GM12878 (cell line): ENCODE measurements around the gene IGF2BP2. TPM values are rescaled to one million over a fixed set of nuclear protein-coding genes. Genes with fewer than 3 reads are reported as not detected.

Source experiments
- ATAC-seq: fragments of 200-7000 bp; cut with Tn5 transposase; 3 replicates; pipeline ENCODE4 v1.9.1; 2020; ENCODE audit warnings: mild to moderate bottlenecking, moderate library complexity
- BruUV-seq: library from RNA; stranded (reverse); fragments of 400-500 nt; replicated peaks from 2 replicates; lab custom pipeline; 2021; lab: Mats Ljungman, UMichigan
- CTCF ChIA-PET: fragments of 300-600 bp; sonication (Branson Sonifier 250); formaldehyde crosslinking; extraction: SDS; loops from one replicate; lab custom pipeline; 2021; ENCODE audit warnings: inconsistent platforms; lab: Yijun Ruan, JAX
- POLR2A ChIA-PET: fragments of 350-600 bp; formaldehyde crosslinking; extraction: SDS; loops from one replicate; lab custom pipeline; 2021; ENCODE audit warnings: inconsistent platforms; lab: Charles Lee
- RAD21 ChIA-PET: fragments of 300-600 bp; sonication (Branson Sonifier 250); formaldehyde crosslinking; loops from one replicate; lab custom pipeline; 2023; ENCODE audit warnings: antibody characterized with exemption; ENCODE audit not compliant: unreplicated experiment; lab: Charles Lee
- SMC1A ChIA-PET: fragments of 300-600 bp; sonication (Branson Sonifier 250); formaldehyde crosslinking; loops from one replicate; lab custom pipeline; 2023; ENCODE audit not compliant: unreplicated experiment, uncharacterized antibody; lab: Charles Lee
- DNase-seq: peaks from one replicate; pipeline ENCODE4 v3.0.0-alpha.2; 2011; ENCODE audit warnings: low read depth, low spot score
- FAIRE-seq: peaks from 3 replicates; lab custom pipeline; 2011; peaks lifted over from hg19 to GRCh38; lab: Jason Lieb, UNC
- H2AFZ ChIP-seq: 2 replicates; pipeline ENCODE4 v1.6.0; 2011; ENCODE audit warnings: low read depth, low read length, control low read depth; ENCODE audit not compliant: control insufficient read depth
- H3K27ac ChIP-seq: 2 replicates; pipeline ENCODE4 v1.5.1; 2011; ENCODE audit warnings: control low read depth; ENCODE audit not compliant: control insufficient read depth, insufficient read depth
- H3K27me3 ChIP-seq, 2 experiments: replicated peaks in 1 of 2; 2 replicates each; pipeline versions ENCODE4 v1.6.0 to v1.6.1; 2011; ENCODE audit warnings: low read length in 1 of 2; ENCODE audit not compliant: control insufficient read depth in 2 of 2, insufficient read depth in 2 of 2
- H3K36me3 ChIP-seq, 2 experiments: 2 replicates each; pipeline ENCODE4 v1.5.1; 2011; ENCODE audit warnings: low read length in 1 of 2; ENCODE audit not compliant: control insufficient read depth in 2 of 2, insufficient read depth in 2 of 2
- H3K4me1 ChIP-seq: 2 replicates; pipeline ENCODE4 v1.6.1; 2011; ENCODE audit warnings: mild to moderate bottlenecking, low read length, moderate library complexity, mixed read lengths; ENCODE audit not compliant: control insufficient read depth, insufficient read depth
- H3K4me2 ChIP-seq: 2 replicates; pipeline ENCODE4 v1.6.0; 2011; ENCODE audit warnings: control low read depth; ENCODE audit not compliant: control insufficient read depth, insufficient read depth
- H3K4me3 ChIP-seq: fragments of 200-600 bp; sonication (generic); 2 replicates; pipeline ENCODE4 v1.5.1; 2016
- H3K79me2 ChIP-seq: 2 replicates; pipeline ENCODE4 v1.6.0; 2011; ENCODE audit warnings: low read length; ENCODE audit not compliant: control insufficient read depth, insufficient read depth
- H3K9ac ChIP-seq: 2 replicates; pipeline ENCODE4 v1.8.0; 2011; ENCODE audit warnings: low read length, control low read depth, mixed read lengths; ENCODE audit not compliant: control insufficient read depth, insufficient read depth
- H3K9me3 ChIP-seq: replicated peaks from 3 replicates; pipeline ENCODE4 v1.5.1; 2011; ENCODE audit warnings: mild to moderate bottlenecking, low read length; ENCODE audit not compliant: control insufficient read depth, insufficient read depth
- H4K20me1 ChIP-seq: 2 replicates; pipeline ENCODE4 v1.6.0; 2011; ENCODE audit not compliant: control insufficient read depth, insufficient read depth
- CBX5 ChIP-seq: sonication (generic); IDR thresholded peaks from 2 replicates; pipeline ENCODE4 v1.6.1; 2016; ENCODE audit warnings: low read depth, moderate library complexity, mild to moderate bottlenecking, inconsistent platforms
- CEBPB ChIP-seq, 2 experiments: fragments of 150-350 bp in 1 of 2; IDR thresholded peaks; 2 replicates each; pipeline ENCODE4 v1.6.1; 2012 to 2014; ENCODE audit warnings: low read depth in 2 of 2, low read length in 2 of 2, borderline replicate concordance in 1 of 2, inconsistent platforms in 1 of 2
- CTCF ChIP-seq, 3 experiments: IDR thresholded peaks in 2 of 3; conservative IDR thresholded peaks in 1 of 3; 2 replicates each; pipeline ENCODE4 v1.5.1; 2011; ENCODE audit warnings: low read depth in 3 of 3, low read length in 3 of 3, mild to moderate bottlenecking in 3 of 3, control low read depth in 2 of 3, moderate library complexity in 2 of 3, inconsistent platforms in 1 of 3, mixed read lengths in 1 of 3; ENCODE audit not compliant: control insufficient read depth in 2 of 3, insufficient read depth in 1 of 3; ENCODE audit errors: extremely low read depth in 1 of 3
- FOS ChIP-seq: IDR thresholded peaks from 3 replicates; pipeline ENCODE4 v1.6.1; 2011; ENCODE audit warnings: borderline replicate concordance; ENCODE audit not compliant: insufficient read length; ENCODE audit errors: extremely low read depth
- HDGF ChIP-seq: fragments of 450-650 bp; IDR thresholded peaks from 2 replicates; pipeline ENCODE4 v1.6.1; 2016; ENCODE audit warnings: antibody characterized with exemption
- KDM1A ChIP-seq: fragments of 200-600 bp; sonication (generic); IDR thresholded peaks from 2 replicates; pipeline ENCODE4 v1.6.1; 2016; ENCODE audit warnings: borderline replicate concordance
- SP1 ChIP-seq: IDR thresholded peaks from one replicate; pipeline ENCODE4 v1.6.1; 2011; ENCODE audit warnings: low read depth, low read length
- ZNF274 ChIP-seq: IDR thresholded peaks from one replicate; pipeline ENCODE4 v1.8.0; 2011; ENCODE audit not compliant: insufficient read length, insufficient read depth
- WGBS: methylation state at CpG from one replicate; pipeline ENCODE4 v1.1.6; 2016; ENCODE audit warnings: low lambda C conversion rate; ENCODE audit not compliant: insufficient replicate concordance, insufficient coverage; ENCODE audit errors: missing lambda C conversion rate; 5-methylcytosine and 5-hydroxymethylcytosine counted together
- in situ Hi-C: fragments of 300-500 bp; cut with MboI; formaldehyde crosslinking; loops from 9 replicates; pipeline ENCODE4 v1.14.3; 2018; ENCODE audit warnings: mixed read lengths
- intact Hi-C: fragments of 100-400 bp; cut with micrococcal nuclease; formaldehyde crosslinking; loops from one replicate; pipeline ENCODE4 v1.14.2; 2022; ENCODE audit not compliant: unreplicated experiment
- polyA plus RNA-seq, 11 experiments: library from polyadenylated mRNA; depleted of rRNA in 4 of 11; unstranded in 6 of 11; stranded (reverse) in 5 of 11; fragments of >200 nt; fragmentation: Nextera tagmentation in 4 of 11; fragmentation: Illumina TruSeq in 1 of 11; extraction: Ambion mirVana in 4 of 11; extraction: Trizol in 1 of 11; gene quantifications; 1 replicate in 1 of 11; 2 replicates in 10 of 11; pipeline versions ENCODE4 v1.2.1 to v1.2.3, GENCODE V29; 2011 to 2016; ENCODE audit warnings: inconsistent platforms in 2 of 11, missing spikeins in 2 of 11, low read depth in 1 of 11
- total RNA-seq, 4 experiments: library from RNA; depleted of rRNA in 3 of 4; stranded (reverse); fragments of >200 nt in 3 of 4; fragmentation: Illumina TruSeq in 1 of 4; extraction: Trizol in 1 of 4; gene quantifications; 2 replicates each; pipeline versions ENCODE4 v1.2.1 to v1.2.3, GENCODE V29; 2013 to 2021
- TF ChIP-seq, protein P1 (sequence below): fragments of 450-650 bp; formaldehyde crosslinking; IDR thresholded peaks from 2 replicates; pipeline ENCODE4 v1.4.0; 2020; ENCODE audit warnings: mild to moderate bottlenecking, moderate library complexity
- TF ChIP-seq, protein P2 (sequence below): fragments of 450-650 bp; IDR thresholded peaks from 2 replicates; pipeline ENCODE4 v1.6.1; 2016; ENCODE audit warnings: mild to moderate bottlenecking, moderate library complexity, borderline replicate concordance
- TF ChIP-seq, protein P3 (sequence below): fragments of 450-650 bp; IDR thresholded peaks from 2 replicates; pipeline ENCODE4 v1.6.1; 2018; ENCODE audit warnings: borderline replicate concordance, mild to moderate bottlenecking; ENCODE audit not compliant: partially characterized antibody

Gene IGF2BP2
- total and polyA plus RNA-seq, 10 of the 15 experiments (the other 5 are each of a cell fraction or from before 2014, with no cell fraction given) = 0.25 to 0.72 TPM; not detected in 8

- ATAC-seq (no peak), DNase-seq (no peak), FAIRE-seq (no peak)
- no peak overlapping the region for H3K4me3 ChIP-seq
- no peak overlapping the region for H2AFZ ChIP-seq
- CTCF ChIA-PET = interaction anchor here (1.7 kb wide), 1 partner anchor 45 kb away, joined by 6 read pairs; no protein-coding TSS in a partner anchor
- no peaks in the 10 kb centered on the region for H3K36me3 ChIP-seq
- H3K27me3 ChIP-seq = peaks cover 2 to 5% of the 10 kb centered on the region in 2 experiments; a peak in 2 of 4 replicates
- H3K9me3 ChIP-seq = no peaks in the 10 kb centered on the region
- in situ Hi-C loops = no loop called here
- BruUV-seq = no TSS peak
- no peak overlapping the region for H3K9ac ChIP-seq
- H3K4me1 ChIP-seq = peaks cover 3% of the 10 kb centered on the region; the same call in 1 of the 2 replicates
- SMC1A ChIA-PET = no interaction called here
- WGBS = 43% methylated on average over 3 of the region's 3 CpGs
- no peaks in the 10 kb centered on the region for H4K20me1 ChIP-seq
- no peak overlapping the region for H3K27ac ChIP-seq
- no peak overlapping the region for H3K4me2 ChIP-seq
- H3K79me2 ChIP-seq = no peaks in the 10 kb centered on the region
- intact Hi-C loops = no loop called here
- RAD21 ChIA-PET = interaction anchor here (0.6 kb wide), 1 partner anchor 232 kb away, joined by 3 read pairs; no protein-coding TSS in a partner anchor
- POLR2A ChIA-PET = no interaction called here
- TF ChIP-seq, protein P1, sequence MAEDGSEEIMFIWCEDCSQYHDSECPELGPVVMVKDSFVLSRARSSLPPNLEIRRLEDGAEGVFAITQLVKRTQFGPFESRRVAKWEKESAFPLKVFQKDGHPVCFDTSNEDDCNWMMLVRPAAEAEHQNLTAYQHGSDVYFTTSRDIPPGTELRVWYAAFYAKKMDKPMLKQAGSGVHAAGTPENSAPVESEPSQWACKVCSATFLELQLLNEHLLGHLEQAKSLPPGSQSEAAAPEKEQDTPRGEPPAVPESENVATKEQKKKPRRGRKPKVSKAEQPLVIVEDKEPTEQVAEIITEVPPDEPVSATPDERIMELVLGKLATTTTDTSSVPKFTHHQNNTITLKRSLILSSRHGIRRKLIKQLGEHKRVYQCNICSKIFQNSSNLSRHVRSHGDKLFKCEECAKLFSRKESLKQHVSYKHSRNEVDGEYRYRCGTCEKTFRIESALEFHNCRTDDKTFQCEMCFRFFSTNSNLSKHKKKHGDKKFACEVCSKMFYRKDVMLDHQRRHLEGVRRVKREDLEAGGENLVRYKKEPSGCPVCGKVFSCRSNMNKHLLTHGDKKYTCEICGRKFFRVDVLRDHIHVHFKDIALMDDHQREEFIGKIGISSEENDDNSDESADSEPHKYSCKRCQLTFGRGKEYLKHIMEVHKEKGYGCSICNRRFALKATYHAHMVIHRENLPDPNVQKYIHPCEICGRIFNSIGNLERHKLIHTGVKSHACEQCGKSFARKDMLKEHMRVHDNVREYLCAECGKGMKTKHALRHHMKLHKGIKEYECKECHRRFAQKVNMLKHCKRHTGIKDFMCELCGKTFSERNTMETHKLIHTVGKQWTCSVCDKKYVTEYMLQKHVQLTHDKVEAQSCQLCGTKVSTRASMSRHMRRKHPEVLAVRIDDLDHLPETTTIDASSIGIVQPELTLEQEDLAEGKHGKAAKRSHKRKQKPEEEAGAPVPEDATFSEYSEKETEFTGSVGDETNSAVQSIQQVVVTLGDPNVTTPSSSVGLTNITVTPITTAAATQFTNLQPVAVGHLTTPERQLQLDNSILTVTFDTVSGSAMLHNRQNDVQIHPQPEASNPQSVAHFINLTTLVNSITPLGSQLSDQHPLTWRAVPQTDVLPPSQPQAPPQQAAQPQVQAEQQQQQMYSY = no peak
- TF ChIP-seq CBX5 (no peak), ZNF274 (no peak), CTCF (IDR thresholded peaks at IDR 0.05 in 2 of 3, conservative IDR thresholded peaks at IDR 0.05 in 1 of 3; ENCODE audit: control insufficient read depth in 2 of 3, extremely low read depth in 1 of 3, insufficient read depth in 1 of 3, low read depth in 3 of 3, low read length in 3 of 3) (no peak), SP1 (no peak), KDM1A (no peak), FOS (no peak), HDGF (no peak), CEBPB (IDR thresholded peaks at IDR 0.05; ENCODE audit: borderline replicate concordance in 1 of 2, low read depth in 2 of 2, low read length in 2 of 2) (no peak)
- TF ChIP-seq, protein P2, sequence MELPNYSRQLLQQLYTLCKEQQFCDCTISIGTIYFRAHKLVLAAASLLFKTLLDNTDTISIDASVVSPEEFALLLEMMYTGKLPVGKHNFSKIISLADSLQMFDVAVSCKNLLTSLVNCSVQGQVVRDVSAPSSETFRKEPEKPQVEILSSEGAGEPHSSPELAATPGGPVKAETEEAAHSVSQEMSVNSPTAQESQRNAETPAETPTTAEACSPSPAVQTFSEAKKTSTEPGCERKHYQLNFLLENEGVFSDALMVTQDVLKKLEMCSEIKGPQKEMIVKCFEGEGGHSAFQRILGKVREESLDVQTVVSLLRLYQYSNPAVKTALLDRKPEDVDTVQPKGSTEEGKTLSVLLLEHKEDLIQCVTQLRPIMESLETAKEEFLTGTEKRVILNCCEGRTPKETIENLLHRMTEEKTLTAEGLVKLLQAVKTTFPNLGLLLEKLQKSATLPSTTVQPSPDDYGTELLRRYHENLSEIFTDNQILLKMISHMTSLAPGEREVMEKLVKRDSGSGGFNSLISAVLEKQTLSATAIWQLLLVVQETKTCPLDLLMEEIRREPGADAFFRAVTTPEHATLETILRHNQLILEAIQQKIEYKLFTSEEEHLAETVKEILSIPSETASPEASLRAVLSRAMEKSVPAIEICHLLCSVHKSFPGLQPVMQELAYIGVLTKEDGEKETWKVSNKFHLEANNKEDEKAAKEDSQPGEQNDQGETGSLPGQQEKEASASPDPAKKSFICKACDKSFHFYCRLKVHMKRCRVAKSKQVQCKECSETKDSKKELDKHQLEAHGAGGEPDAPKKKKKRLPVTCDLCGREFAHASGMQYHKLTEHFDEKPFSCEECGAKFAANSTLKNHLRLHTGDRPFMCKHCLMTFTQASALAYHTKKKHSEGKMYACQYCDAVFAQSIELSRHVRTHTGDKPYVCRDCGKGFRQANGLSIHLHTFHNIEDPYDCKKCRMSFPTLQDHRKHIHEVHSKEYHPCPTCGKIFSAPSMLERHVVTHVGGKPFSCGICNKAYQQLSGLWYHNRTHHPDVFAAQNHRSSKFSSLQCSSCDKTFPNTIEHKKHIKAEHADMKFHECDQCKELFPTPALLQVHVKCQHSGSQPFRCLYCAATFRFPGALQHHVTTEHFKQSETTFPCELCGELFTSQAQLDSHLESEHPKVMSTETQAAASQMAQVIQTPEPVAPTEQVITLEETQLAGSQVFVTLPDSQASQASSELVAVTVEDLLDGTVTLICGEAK = no peak
- TF ChIP-seq, protein P3, sequence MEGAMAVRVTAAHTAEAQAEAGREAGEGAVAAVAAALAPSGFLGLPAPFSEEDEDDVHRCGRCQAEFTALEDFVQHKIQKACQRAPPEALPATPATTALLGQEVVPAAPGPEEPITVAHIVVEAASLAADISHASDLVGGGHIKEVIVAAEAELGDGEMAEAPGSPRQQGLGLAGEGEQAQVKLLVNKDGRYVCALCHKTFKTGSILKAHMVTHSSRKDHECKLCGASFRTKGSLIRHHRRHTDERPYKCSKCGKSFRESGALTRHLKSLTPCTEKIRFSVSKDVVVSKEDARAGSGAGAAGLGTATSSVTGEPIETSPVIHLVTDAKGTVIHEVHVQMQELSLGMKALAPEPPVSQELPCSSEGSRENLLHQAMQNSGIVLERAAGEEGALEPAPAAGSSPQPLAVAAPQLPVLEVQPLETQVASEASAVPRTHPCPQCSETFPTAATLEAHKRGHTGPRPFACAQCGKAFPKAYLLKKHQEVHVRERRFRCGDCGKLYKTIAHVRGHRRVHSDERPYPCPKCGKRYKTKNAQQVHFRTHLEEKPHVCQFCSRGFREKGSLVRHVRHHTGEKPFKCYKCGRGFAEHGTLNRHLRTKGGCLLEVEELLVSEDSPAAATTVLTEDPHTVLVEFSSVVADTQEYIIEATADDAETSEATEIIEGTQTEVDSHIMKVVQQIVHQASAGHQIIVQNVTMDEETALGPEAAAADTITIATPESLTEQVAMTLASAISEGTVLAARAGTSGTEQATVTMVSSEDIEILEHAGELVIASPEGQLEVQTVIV = no peak
These were observed 102.9 kb downstream of the IGF2BP2 start for GRCh38 chr3:185721970-185722369.
